ENCODE measurements around the gene HFE. TPM values are rescaled to one million over a fixed set of nuclear protein-coding genes. Genes with fewer than 3 reads are reported as not detected.
A peak's percentile ranks its signal among the peaks of the same experiment; 100 is the strongest.

The HFE gene
- total and polyA plus RNA-seq, 2 of the 13 experiments (the other 11 are each of a cell fraction or from before 2014, with no cell fraction given), result 3.7 to 6.3 TPM

- TF ChIP-seq ZNF407 (CRISPR knock-in tag; IDR thresholded peaks at IDR 0.05; ENCODE audit: not compliant biosample characterization) (no peak), ZNF816 (CRISPR knock-in tag; IDR thresholded peaks at IDR 0.05; ENCODE audit: borderline replicate concordance) (peak; percentile 96; the same call in 1 of the 2 replicates), MBD4 (IDR thresholded peaks at IDR 0.05; ENCODE audit: borderline replicate concordance, low read length) (no peak), ZNF775 (CRISPR knock-in tag; IDR thresholded peaks at IDR 0.05; ENCODE audit: borderline replicate concordance) (no peak), ZHX1 (CRISPR knock-in tag; IDR thresholded peaks at IDR 0.05; ENCODE audit: low read depth) (no peak), ZNF275 (CRISPR knock-in tag; IDR thresholded peaks at IDR 0.05; ENCODE audit: borderline replicate concordance) (peak; percentile 73; the same call in 1 of the 2 replicates), HNF1A (IDR thresholded peaks at IDR 0.05; ENCODE audit: low read depth) (no peak; the same call in 1 of the 2 replicates), HNF1A (CRISPR knock-in tag; IDR thresholded peaks at IDR 0.05; ENCODE audit: borderline replicate concordance) (no peak), ZNF264 (CRISPR knock-in tag; IDR thresholded peaks at IDR 0.05) (peak; percentile 80)
These were observed 36.9 kb downstream of the HFE start (continued) for GRCh38 chr6:26123947-26124780.
